Smooth muscle cell (in vitro differentiated cells): Measurements from ENCODE around the gene SREBF2. TPM values are rescaled to one million over a fixed set of nuclear protein-coding genes. Genes with fewer than 3 reads are reported as not detected.

Source experiments
- DNase-seq: peaks from one replicate; lab custom pipeline; 2025; ENCODE audit not compliant: unreplicated experiment; lab: John Stamatoyannopoulos, UW
- H2AFZ ChIP-seq: fragments of 200-600 bp; sonication (generic); 2 replicates; pipeline ENCODE4 v1.6.0; 2016; ENCODE audit warnings: antibody characterized with exemption, low read depth, mild to moderate bottlenecking
- H3F3A ChIP-seq: fragments of 200-600 bp; sonication (generic); 2 replicates; pipeline ENCODE4 v1.6.0; 2017; ENCODE audit warnings: antibody characterized with exemption, low read depth
- H3K27ac ChIP-seq: fragments of 200-600 bp; sonication (generic); 2 replicates; pipeline ENCODE4 v1.5.1; 2016; ENCODE audit warnings: low read depth, mild to moderate bottlenecking
- H3K27me3 ChIP-seq: fragments of 200-600 bp; sonication (generic); 2 replicates; pipeline ENCODE4 v1.6.1; 2016; ENCODE audit warnings: low read depth, mild to moderate bottlenecking
- H3K36me3 ChIP-seq: fragments of 200-600 bp; sonication (generic); 2 replicates; pipeline ENCODE4 v1.5.1; 2016; ENCODE audit warnings: low read depth
- H3K4me1 ChIP-seq: fragments of 200-600 bp; sonication (generic); 2 replicates; pipeline ENCODE4 v1.5.1; 2016; ENCODE audit warnings: low read depth
- H3K4me2 ChIP-seq: fragments of 200-600 bp; sonication (generic); 2 replicates; pipeline ENCODE4 v1.6.0; 2016; ENCODE audit warnings: mild to moderate bottlenecking
- H3K4me3 ChIP-seq: fragments of 200-600 bp; sonication (generic); 2 replicates; pipeline ENCODE4 v1.5.1; 2016; ENCODE audit warnings: mild to moderate bottlenecking
- H3K79me2 ChIP-seq: fragments of 200-600 bp; sonication (generic); 2 replicates; pipeline ENCODE4 v1.6.0; 2016; ENCODE audit warnings: low read depth, mild to moderate bottlenecking
- H3K9ac ChIP-seq: fragments of 200-600 bp; sonication (generic); 2 replicates; pipeline ENCODE4 v1.6.0; 2016; ENCODE audit warnings: low read depth
- H3K9me3 ChIP-seq: fragments of 200-600 bp; sonication (generic); replicated peaks from 2 replicates; pipeline ENCODE4 v1.5.1; 2016; ENCODE audit warnings: low read depth
- H4K20me1 ChIP-seq: fragments of 200-600 bp; sonication (generic); 2 replicates; pipeline ENCODE4 v1.6.0; 2016; ENCODE audit warnings: low read depth
- WGBS: methylation state at CpG from one replicate; pipeline ENCODE4 v1.1.7; 2016; ENCODE audit warnings: low lambda C conversion rate; 5-methylcytosine and 5-hydroxymethylcytosine counted together
- polyA plus RNA-seq: library from polyadenylated mRNA; unstranded; fragments of >200 nt; fragmentation: Nextera tagmentation; extraction: Ambion mirVana; gene quantifications from 2 replicates; pipeline ENCODE4 v1.2.1, GENCODE V29; 2016
- total RNA-seq: library from RNA; depleted of rRNA; stranded (reverse); fragments of >200 nt; gene quantifications from 2 replicates; pipeline ENCODE4 v1.2.3, GENCODE V29; 2014
- TF ChIP-seq, protein P1 (sequence below): fragments of 200-600 bp; sonication (generic); IDR thresholded peaks from 2 replicates; pipeline ENCODE4 v1.5.1; 2017; ENCODE audit warnings: borderline replicate concordance, mild to moderate bottlenecking, antibody characterized with exemption; ENCODE audit not compliant: insufficient read depth, poor library complexity, severe bottlenecking

The SREBF2 gene
- total and polyA plus RNA-seq, 2 experiments from 2014 or later = 62.9 to 78.2 TPM

DNA sequence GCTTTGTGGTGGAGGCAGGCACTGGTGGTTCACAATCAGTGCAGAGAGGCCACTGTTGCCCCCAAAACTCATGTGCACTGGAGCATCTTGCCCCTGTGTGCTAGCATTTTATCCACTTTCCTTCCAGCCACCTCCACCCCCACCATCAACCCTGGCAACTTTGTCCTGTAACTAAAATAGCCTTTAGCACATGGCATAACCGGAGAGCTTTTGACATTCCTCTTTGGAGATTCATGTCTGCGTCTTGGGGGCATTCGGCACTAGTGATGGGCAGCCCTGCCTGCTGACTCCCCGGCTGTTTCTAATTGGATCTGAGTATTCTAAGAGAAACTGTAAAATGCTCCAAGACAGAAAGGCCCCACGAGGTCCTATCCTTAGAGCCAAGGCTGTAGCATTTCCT lies 66.2 kb downstream of the SREBF2 start:
- WGBS = 96% methylated on average over 5 of the region's 5 CpGs
- H3K79me2 ChIP-seq = no peaks in the 10 kb centered on the region
- H3F3A ChIP-seq = no peaks in the 10 kb centered on the region
- no peaks in the 10 kb centered on the region for H3K27me3 ChIP-seq
- no peak overlapping the region for H2AFZ ChIP-seq
- H4K20me1 ChIP-seq = peaks cover 15% of the 10 kb centered on the region
- no peak overlapping the region for H3K4me2 ChIP-seq
- no peaks in the 10 kb centered on the region for H3K36me3 ChIP-seq
- H3K9me3 ChIP-seq = no peaks in the 10 kb centered on the region
- no peak overlapping the region for H3K4me3 ChIP-seq
- H3K27ac ChIP-seq = no peak overlapping the region
- TF ChIP-seq, protein P1, sequence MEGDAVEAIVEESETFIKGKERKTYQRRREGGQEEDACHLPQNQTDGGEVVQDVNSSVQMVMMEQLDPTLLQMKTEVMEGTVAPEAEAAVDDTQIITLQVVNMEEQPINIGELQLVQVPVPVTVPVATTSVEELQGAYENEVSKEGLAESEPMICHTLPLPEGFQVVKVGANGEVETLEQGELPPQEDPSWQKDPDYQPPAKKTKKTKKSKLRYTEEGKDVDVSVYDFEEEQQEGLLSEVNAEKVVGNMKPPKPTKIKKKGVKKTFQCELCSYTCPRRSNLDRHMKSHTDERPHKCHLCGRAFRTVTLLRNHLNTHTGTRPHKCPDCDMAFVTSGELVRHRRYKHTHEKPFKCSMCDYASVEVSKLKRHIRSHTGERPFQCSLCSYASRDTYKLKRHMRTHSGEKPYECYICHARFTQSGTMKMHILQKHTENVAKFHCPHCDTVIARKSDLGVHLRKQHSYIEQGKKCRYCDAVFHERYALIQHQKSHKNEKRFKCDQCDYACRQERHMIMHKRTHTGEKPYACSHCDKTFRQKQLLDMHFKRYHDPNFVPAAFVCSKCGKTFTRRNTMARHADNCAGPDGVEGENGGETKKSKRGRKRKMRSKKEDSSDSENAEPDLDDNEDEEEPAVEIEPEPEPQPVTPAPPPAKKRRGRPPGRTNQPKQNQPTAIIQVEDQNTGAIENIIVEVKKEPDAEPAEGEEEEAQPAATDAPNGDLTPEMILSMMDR = no peak
- H3K4me1 ChIP-seq = no peaks in the 10 kb centered on the region
- no peak overlapping the region for H3K9ac ChIP-seq
- no peak for DNase-seq

DNA sequence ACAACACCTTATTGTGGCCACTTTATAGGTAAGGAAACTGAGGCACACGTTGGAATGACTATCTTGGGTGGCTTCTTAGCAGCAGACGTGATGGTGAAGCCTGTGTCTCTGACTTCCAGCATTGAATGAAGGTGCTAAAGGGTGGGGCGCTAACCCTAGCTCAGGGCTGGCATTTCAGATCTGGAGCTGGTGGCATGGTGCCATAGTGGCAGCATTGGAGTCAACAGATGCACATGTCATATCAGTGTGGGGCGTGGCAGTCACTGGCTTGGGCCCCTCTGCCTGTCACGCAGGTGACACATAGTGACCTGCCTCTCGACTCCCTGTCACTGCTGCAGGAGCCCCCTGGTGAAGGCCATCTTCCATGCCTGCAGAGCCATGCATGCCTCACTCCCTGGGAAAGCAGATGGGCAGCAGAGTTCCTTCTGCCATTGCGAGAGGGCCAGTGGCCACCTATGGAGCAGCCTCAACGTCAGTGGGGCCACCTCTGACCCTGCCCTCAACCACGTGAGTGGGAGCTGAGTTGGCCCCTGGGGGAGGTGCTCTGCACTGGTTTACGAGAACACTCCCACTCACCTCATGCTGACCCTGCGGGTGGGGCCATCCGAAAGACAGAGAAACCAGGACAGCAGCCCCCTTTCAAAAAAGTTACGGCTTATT lies 67.2 kb downstream of the SREBF2 start:
- Histone ChIP-seq H3F3A (no peaks in the 10 kb centered on the region), H2AFZ (no peak overlapping the region), H3K36me3 (no peaks in the 10 kb centered on the region), H3K27me3 (no peaks in the 10 kb centered on the region), H3K9me3 (no peaks in the 10 kb centered on the region), H3K9ac (no peak overlapping the region), H3K4me3 (no peak overlapping the region), H4K20me1 (peaks cover 8% of the 10 kb centered on the region), H3K27ac (no peak overlapping the region), H3K79me2 (no peaks in the 10 kb centered on the region), H3K4me1 (no peaks in the 10 kb centered on the region), H3K4me2 (no peak overlapping the region)
- TF ChIP-seq, protein P1 = no peak
- 94% methylated on average over 13 of the region's 13 CpGs for WGBS
- DNase-seq = no peak

DNA sequence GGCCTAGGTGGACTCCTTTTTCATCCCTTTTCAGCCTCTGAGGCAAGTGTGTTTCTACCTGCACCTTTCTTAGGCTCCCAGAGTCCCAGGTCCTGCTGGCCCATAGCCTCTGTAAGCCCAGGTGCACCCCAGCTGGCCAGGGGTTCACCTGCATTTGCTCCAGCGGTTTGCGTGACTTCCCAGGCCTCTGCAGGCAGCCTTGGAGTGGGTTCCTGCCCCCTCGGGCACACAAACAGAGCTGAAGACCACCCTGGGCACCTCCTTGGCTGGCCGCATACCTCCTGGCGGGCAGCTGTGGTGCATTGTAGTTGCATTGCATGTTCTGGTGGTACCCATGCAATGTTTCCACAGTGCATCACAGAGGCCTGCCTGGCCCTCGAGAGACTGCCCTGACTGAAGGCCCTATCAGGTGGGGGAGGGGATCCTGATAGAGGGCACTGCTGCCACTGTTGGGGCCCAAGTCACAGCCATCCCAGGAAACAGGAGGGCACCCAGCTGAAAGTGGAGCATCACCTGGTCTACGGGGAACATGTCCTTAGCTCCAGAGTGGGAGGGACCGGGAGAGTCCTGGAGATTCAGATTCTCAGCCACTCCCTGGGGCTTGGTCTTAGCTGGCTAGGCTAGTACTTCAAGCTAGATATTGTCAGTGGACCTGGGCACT lies 67.9 kb downstream of the SREBF2 start:
- Histone ChIP-seq H3K4me1 (no peaks in the 10 kb centered on the region), H3K4me2 (no peak overlapping the region), H3K9me3 (no peaks in the 10 kb centered on the region), H3K27ac (no peak overlapping the region), H2AFZ (no peak overlapping the region), H3K79me2 (no peaks in the 10 kb centered on the region), H3F3A (no peaks in the 10 kb centered on the region), H3K4me3 (no peak overlapping the region), H3K9ac (no peak overlapping the region), H3K27me3 (no peaks in the 10 kb centered on the region), H3K36me3 (no peaks in the 10 kb centered on the region), H4K20me1 (peaks cover 12% of the 10 kb centered on the region)
- TF ChIP-seq, protein P1 = no peak
- no peak for DNase-seq
- WGBS = 96% methylated on average over 8 of the region's 8 CpGs
